ENCODE data around the gene RNF115. TPM values are rescaled to one million over a fixed set of nuclear protein-coding genes. Genes with fewer than 3 reads are reported as not detected.

The RNF115 gene
- polyA plus RNA-seq, 3 donors = 3.5 to 5.4 (median 5.2) TPM

DNA sequence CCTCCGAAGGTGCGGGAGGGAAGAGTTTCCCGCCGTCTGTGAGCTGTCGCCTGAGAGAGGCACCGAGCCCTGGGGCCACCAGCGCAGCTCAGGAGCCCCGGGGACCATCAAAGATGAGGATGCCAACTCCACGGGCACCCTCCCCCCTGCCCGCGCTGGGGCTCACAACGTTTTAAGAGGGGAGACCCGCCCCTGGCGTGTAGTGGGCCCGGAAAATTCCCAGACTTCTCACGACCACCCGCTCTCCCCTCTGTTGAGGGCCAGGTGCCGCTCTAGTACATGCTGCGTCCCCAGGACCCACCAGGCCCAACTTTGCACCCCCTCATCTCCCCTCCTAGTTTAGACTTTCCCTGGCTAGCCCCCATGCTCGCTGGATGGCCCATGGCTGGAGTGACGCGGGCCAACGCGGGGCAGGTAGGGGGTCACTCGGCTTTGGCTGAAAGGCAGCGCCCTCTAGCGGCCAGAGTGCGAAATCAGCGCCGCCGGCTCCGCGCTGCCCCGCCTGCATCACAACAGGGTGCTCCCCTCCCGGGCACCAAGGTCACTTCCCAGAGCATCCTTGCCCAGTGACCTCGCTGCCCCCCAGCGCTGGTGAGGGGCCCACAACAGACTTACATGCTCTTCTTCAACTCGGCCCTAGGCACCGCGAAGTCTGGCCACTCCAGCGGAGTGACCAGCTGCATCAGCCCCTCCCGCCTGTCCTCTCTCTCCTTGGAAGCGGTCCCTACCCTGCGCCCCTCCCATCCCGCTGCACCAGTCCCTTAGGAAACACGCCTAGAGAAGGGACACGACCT is 102.8 kb downstream of the RNF115 start:
- peak overlapping the region in 2 of 7 donors; percentile 15 to 29 for H3K27ac Mint-ChIP-seq
- no peak overlapping the region for H3K27ac ChIP-seq (ENCODE audit: low read depth in 1 of 2, low read length in 2 of 2)
- TF ChIP-seq, protein P1, sequence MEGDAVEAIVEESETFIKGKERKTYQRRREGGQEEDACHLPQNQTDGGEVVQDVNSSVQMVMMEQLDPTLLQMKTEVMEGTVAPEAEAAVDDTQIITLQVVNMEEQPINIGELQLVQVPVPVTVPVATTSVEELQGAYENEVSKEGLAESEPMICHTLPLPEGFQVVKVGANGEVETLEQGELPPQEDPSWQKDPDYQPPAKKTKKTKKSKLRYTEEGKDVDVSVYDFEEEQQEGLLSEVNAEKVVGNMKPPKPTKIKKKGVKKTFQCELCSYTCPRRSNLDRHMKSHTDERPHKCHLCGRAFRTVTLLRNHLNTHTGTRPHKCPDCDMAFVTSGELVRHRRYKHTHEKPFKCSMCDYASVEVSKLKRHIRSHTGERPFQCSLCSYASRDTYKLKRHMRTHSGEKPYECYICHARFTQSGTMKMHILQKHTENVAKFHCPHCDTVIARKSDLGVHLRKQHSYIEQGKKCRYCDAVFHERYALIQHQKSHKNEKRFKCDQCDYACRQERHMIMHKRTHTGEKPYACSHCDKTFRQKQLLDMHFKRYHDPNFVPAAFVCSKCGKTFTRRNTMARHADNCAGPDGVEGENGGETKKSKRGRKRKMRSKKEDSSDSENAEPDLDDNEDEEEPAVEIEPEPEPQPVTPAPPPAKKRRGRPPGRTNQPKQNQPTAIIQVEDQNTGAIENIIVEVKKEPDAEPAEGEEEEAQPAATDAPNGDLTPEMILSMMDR (IDR thresholded peaks at IDR 0.05) = peak; percentile 97
- no peaks in the 10 kb centered on the region for H3K79me2 ChIP-seq (ENCODE audit: insufficient read depth, low read length)
- peaks cover 8 to 9% of the 10 kb centered on the region in 2 donors for H3K4me1 ChIP-seq (ENCODE audit: control insufficient read depth in 1 of 2, insufficient read depth in 2 of 2, low read length in 2 of 2)
- peak overlapping the region in 1 of 3 experiments; percentile 41 for H3K4me3 ChIP-seq (replicated peaks in 1 of 3; ENCODE audit: low read depth in 2 of 3, low read length in 3 of 3)
- 11% methylated on average over 46 of the region's 47 CpGs for WGBS (ENCODE audit: insufficient coverage)
- peak overlapping the region; percentile 58 for H2AFZ ChIP-seq (ENCODE audit: insufficient read depth, low read depth, low read length, poor library complexity, severe bottlenecking)
- DNase-seq = peak; percentile 32 to 50 (median 48)
- H3K27me3 Mint-ChIP-seq (ENCODE audit: low read depth in 3 of 3) = peaks cover 15 to 22% (median 21%) of the 10 kb centered on the region in 3 donors
- peak overlapping the region; percentile 35 for H3K4me2 ChIP-seq (replicated peaks; ENCODE audit: extremely low read depth, low read length, poor library complexity, severe bottlenecking)
- peaks cover 0 to 3% (median 0%) of the 10 kb centered on the region in 7 donors for H3K9me3 Mint-ChIP-seq
- H3K36me3 ChIP-seq (replicated peaks in 1 of 2; ENCODE audit: control insufficient read depth in 1 of 2, insufficient read depth in 2 of 2, low read length in 2 of 2) = no peaks in the 10 kb centered on the region
- intact Hi-C loops (cut with micrococcal nuclease) = no loop called here
- H4K20me1 ChIP-seq (ENCODE audit: insufficient read depth, low read length) = no peaks in the 10 kb centered on the region
- H3K36me3 Mint-ChIP-seq = no peaks in the 10 kb centered on the region
- peaks cover 10% of the 10 kb centered on the region for H3K4me1 Mint-ChIP-seq
- peaks cover 2 to 15% of the 10 kb centered on the region in 2 donors for H3K27me3 ChIP-seq (ENCODE audit: control insufficient read depth in 2 of 2, insufficient read depth in 2 of 2, low read length in 2 of 2)
- H3K9ac ChIP-seq (ENCODE audit: insufficient read depth, low read length, poor library complexity, severe bottlenecking) = peak overlapping the region; percentile 23
- peak overlapping the region; percentile 58 to 77 for H3K4me3 Mint-ChIP-seq
- H3K9me3 ChIP-seq (replicated peaks in 1 of 2; ENCODE audit: control insufficient read depth in 1 of 2, insufficient read depth in 1 of 2, low read length in 2 of 2) = no peaks in the 10 kb centered on the region

DNA sequence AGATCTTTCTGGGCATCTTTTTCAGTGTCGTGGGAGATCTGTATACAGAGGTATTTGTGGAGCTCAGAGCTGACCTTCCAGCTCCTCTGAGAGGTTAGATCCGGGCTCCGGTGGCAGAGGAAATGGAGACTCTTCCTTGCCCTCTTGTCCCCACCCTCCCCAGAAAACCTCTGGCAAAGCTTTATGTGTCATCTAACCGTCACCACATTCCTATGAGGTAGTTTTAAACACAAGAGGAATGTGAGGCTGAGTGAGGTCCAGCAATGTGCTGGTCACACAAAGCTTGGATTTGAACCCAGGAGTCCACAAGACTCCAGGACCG is 103.4 kb downstream of the RNF115 start:
- Histone ChIP-seq H3K4me3 (replicated peaks in 1 of 3; ENCODE audit: low read depth in 2 of 3, low read length in 3 of 3) (no peak overlapping the region), H3K79me2 (ENCODE audit: insufficient read depth, low read length) (no peaks in the 10 kb centered on the region), H3K4me2 (replicated peaks; ENCODE audit: extremely low read depth, low read length, poor library complexity, severe bottlenecking) (no peak overlapping the region), H4K20me1 (ENCODE audit: insufficient read depth, low read length) (no peaks in the 10 kb centered on the region), H3K4me1 (ENCODE audit: control insufficient read depth in 1 of 2, insufficient read depth in 2 of 2, low read length in 2 of 2) (peaks cover 8 to 9% of the 10 kb centered on the region in 2 donors), H3K27me3 (ENCODE audit: control insufficient read depth in 2 of 2, insufficient read depth in 2 of 2, low read length in 2 of 2) (peaks cover 2 to 15% of the 10 kb centered on the region in 2 donors), H3K9ac (ENCODE audit: insufficient read depth, low read length, poor library complexity, severe bottlenecking) (peak overlapping the region; percentile 23), H2AFZ (ENCODE audit: insufficient read depth, low read depth, low read length, poor library complexity, severe bottlenecking) (peak overlapping the region; percentile 58), H3K36me3 (replicated peaks in 1 of 2; ENCODE audit: control insufficient read depth in 1 of 2, insufficient read depth in 2 of 2, low read length in 2 of 2) (no peaks in the 10 kb centered on the region), H3K9me3 (replicated peaks in 1 of 2; ENCODE audit: control insufficient read depth in 1 of 2, insufficient read depth in 1 of 2, low read length in 2 of 2) (no peaks in the 10 kb centered on the region), H3K27ac (ENCODE audit: low read depth in 1 of 2, low read length in 2 of 2) (no peak overlapping the region)
- TF ChIP-seq, protein P1 (IDR thresholded peaks at IDR 0.05) = no peak
- peaks cover 15 to 22% (median 21%) of the 10 kb centered on the region in 3 donors for H3K27me3 Mint-ChIP-seq (ENCODE audit: low read depth in 3 of 3)
- peaks cover 10% of the 10 kb centered on the region for H3K4me1 Mint-ChIP-seq
- intact Hi-C loops (cut with micrococcal nuclease) = no loop called here
- no peak overlapping the region for H3K4me3 Mint-ChIP-seq
- no peaks in the 10 kb centered on the region for H3K36me3 Mint-ChIP-seq
- WGBS (ENCODE audit: insufficient coverage) = 61% methylated on average over 2 of the region's 5 CpGs
- no peak overlapping the region for H3K27ac Mint-ChIP-seq
- peaks cover 0 to 3% (median 0%) of the 10 kb centered on the region in 7 donors for H3K9me3 Mint-ChIP-seq
- no peak for DNase-seq
